HG02588 (cell line): ENCODE measurements around the gene KLK1.

Experiments
- ATAC-seq: cut with Tn5 transposase; IDR thresholded peaks from one replicate; pipeline ENCODE4 v1.9.1; 2021; ENCODE audit warnings: mild to moderate bottlenecking, moderate library complexity; ENCODE audit not compliant: unreplicated experiment

KLK1 gene

GRCh38 chr19:50823389-50824042, at the start of gene KLK1:
TSS of gene KLK1 (minus strand) at chr19:50823787. CDS start at chr19:50823748, 39 bp downstream.
- ATAC-seq = no peak

GRCh38 chr19:50873056-50873455, 49.5 kb upstream of the KLK1 start, which contains the start of gene KLK2:
TSS of gene KLK2 (plus strand) at chr19:50873439. CDS start at chr19:50873474, 35 bp downstream.
- ATAC-seq = no peak

GRCh38 chr19:50870417-50871089, 47.0 kb upstream of the KLK1 start:
- no peak for ATAC-seq

- no peak for ATAC-seq
Observed at GRCh38 chr19:50869479-50869878, 45.9 kb upstream of the KLK1 start.

- ATAC-seq = no peak
Observed at GRCh38 chr19:50861496-50862286, 38.1 kb upstream of the KLK1 start.

- no peak for ATAC-seq
Observed at GRCh38 chr19:50861010-50861409, 37.4 kb upstream of the KLK1 start.

- no peak for ATAC-seq
Observed at GRCh38 chr19:50859849-50860248, 36.3 kb upstream of the KLK1 start.

GRCh38 chr19:50858886-50859285, 35.3 kb upstream of the KLK1 start:
- no peak for ATAC-seq

GRCh38 chr19:50857366-50857765, 33.8 kb upstream of the KLK1 start:
- no peak for ATAC-seq

- ATAC-seq = no peak
Observed at GRCh38 chr19:50854636-50855410, 31.2 kb upstream of the KLK1 start, which contains the start of gene KLK3. TSS of gene KLK3 (plus strand) at chr19:50854915. CDS start at chr19:50854956, 41 bp downstream.

GRCh38 chr19:50851620-50852019, 28.0 kb upstream of the KLK1 start:
- no peak for ATAC-seq

GRCh38 chr19:50850738-50851137, 27.2 kb upstream of the KLK1 start:
- ATAC-seq = no peak

- ATAC-seq = no peak
Observed at GRCh38 chr19:50844296-50844935, 20.8 kb upstream of the KLK1 start.

GRCh38 chr19:50843701-50844221, 20.2 kb upstream of the KLK1 start:
- no peak for ATAC-seq

GRCh38 chr19:50843205-50843604, 19.6 kb upstream of the KLK1 start:
- ATAC-seq = no peak

GRCh38 chr19:50842130-50842529, 18.5 kb upstream of the KLK1 start:
- no peak for ATAC-seq

GRCh38 chr19:50839712-50840655, 16.4 kb upstream of the KLK1 start:
- no peak for ATAC-seq

- no peak for ATAC-seq
Observed at GRCh38 chr19:50838239-50838638, 14.7 kb upstream of the KLK1 start.

- ATAC-seq = no peak
Observed at GRCh38 chr19:50837300-50837699, 13.7 kb upstream of the KLK1 start.
